Trophoblast cell (in vitro differentiated cells and primary cell): ENCODE results near the gene KCND3.

Experiments
- DNase-seq, 2 donors: peaks; one replicate each; pipeline ENCODE4 v3.0.0-alpha.2; 2016
- H2AFZ ChIP-seq: 2 replicates; pipeline ENCODE4 v1.6.1; 2013; ENCODE audit warnings: low read length, moderate library complexity, mild to moderate bottlenecking; ENCODE audit not compliant: insufficient read depth, poor library complexity
- H2AK5ac ChIP-seq: 2 replicates; pipeline ENCODE4 v1.6.1; 2013; ENCODE audit warnings: mild to moderate bottlenecking, low read length
- H2BK120ac ChIP-seq: 2 replicates; pipeline ENCODE4 v1.6.1; 2013; ENCODE audit warnings: low read length, mild to moderate bottlenecking, moderate library complexity; ENCODE audit not compliant: insufficient read depth, poor library complexity
- H2BK12ac ChIP-seq: 2 replicates; pipeline ENCODE4 v1.6.1; 2013; ENCODE audit warnings: mild to moderate bottlenecking, low read length, moderate library complexity
- H2BK5ac ChIP-seq: 2 replicates; pipeline ENCODE4 v1.6.1; 2013; ENCODE audit warnings: low read length, low read depth, moderate library complexity, mild to moderate bottlenecking; ENCODE audit not compliant: poor library complexity
- H3K14ac ChIP-seq: 2 replicates; pipeline ENCODE4 v1.6.1; 2013; ENCODE audit warnings: mild to moderate bottlenecking, low read length
- H3K18ac ChIP-seq: 2 replicates; pipeline ENCODE4 v1.6.1; 2013; ENCODE audit warnings: mild to moderate bottlenecking, low read length
- H3K23ac ChIP-seq: 2 replicates; pipeline ENCODE4 v1.6.1; 2013; ENCODE audit warnings: low read length
- H3K27ac ChIP-seq: 2 replicates; pipeline ENCODE4 v1.5.1; 2013; ENCODE audit warnings: low read depth, mild to moderate bottlenecking, inconsistent platforms, low read length, moderate library complexity
- H3K27me3 ChIP-seq: 2 replicates; pipeline ENCODE4 v1.6.1; 2013; ENCODE audit warnings: inconsistent platforms, mild to moderate bottlenecking, low read length, moderate library complexity; ENCODE audit not compliant: insufficient read depth
- H3K36me3 ChIP-seq, 2 experiments: 1 replicate in 1 of 2; 2 replicates in 1 of 2; pipeline ENCODE4 v1.6.1; 2013; ENCODE audit warnings: low read length in 2 of 2, mild to moderate bottlenecking in 2 of 2, moderate library complexity in 1 of 2; ENCODE audit not compliant: insufficient read depth in 2 of 2, control insufficient read depth in 1 of 2
- H3K4ac ChIP-seq: 2 replicates; pipeline ENCODE4 v1.6.1; 2013; ENCODE audit warnings: low read depth, mild to moderate bottlenecking, low read length, moderate library complexity
- H3K4me1 ChIP-seq, 2 experiments: 1 replicate in 1 of 2; 2 replicates in 1 of 2; pipeline ENCODE4 v1.6.1; 2013; ENCODE audit warnings: low read length in 2 of 2, mild to moderate bottlenecking in 2 of 2, moderate library complexity in 1 of 2; ENCODE audit not compliant: insufficient read depth in 2 of 2, control insufficient read depth in 1 of 2
- H3K4me2 ChIP-seq: 2 replicates; pipeline ENCODE4 v1.6.1; 2013; ENCODE audit warnings: inconsistent platforms, mild to moderate bottlenecking, low read length, moderate library complexity
- H3K4me3 ChIP-seq: 2 replicates; pipeline ENCODE4 v1.5.1; 2013; ENCODE audit warnings: mild to moderate bottlenecking, low read depth, low read length, inconsistent platforms
- H3K79me1 ChIP-seq: one replicate; pipeline ENCODE4 v1.6.1; 2013; ENCODE audit warnings: low read length
- H3K79me2 ChIP-seq: 2 replicates; pipeline ENCODE4 v1.6.1; 2013; ENCODE audit warnings: low read length, mild to moderate bottlenecking; ENCODE audit not compliant: control insufficient read depth, insufficient read depth, poor library complexity
- H3K9ac ChIP-seq: 2 replicates; pipeline ENCODE4 v1.6.1; 2013; ENCODE audit warnings: mild to moderate bottlenecking, low read length
- H3K9me3 ChIP-seq: 2 replicates; pipeline ENCODE4 v1.6.1; 2013; ENCODE audit warnings: low read depth, mild to moderate bottlenecking, control low read depth, inconsistent platforms, low read length; ENCODE audit not compliant: insufficient read depth
- H4K12ac ChIP-seq: 2 replicates; pipeline ENCODE4 v1.6.1; 2013; ENCODE audit warnings: low read depth, mild to moderate bottlenecking, low read length, moderate library complexity
- H4K8ac ChIP-seq: 2 replicates; pipeline ENCODE4 v1.6.1; 2013; ENCODE audit warnings: low read depth, mild to moderate bottlenecking, low read length, moderate library complexity
- H4K91ac ChIP-seq: one replicate; pipeline ENCODE4 v1.6.1; 2013; ENCODE audit warnings: low read depth, mild to moderate bottlenecking, low read length, moderate library complexity
- WGBS: extraction: QIAGEN DNeasy Blood & Tissue Kit; methylation state at CpG from one replicate; pipeline ENCODE4 v1.1.7; 2013; ENCODE audit warnings: missing lambda C conversion rate; ENCODE audit not compliant: insufficient read length, insufficient coverage; ENCODE audit errors: extremely low coverage; 5-methylcytosine and 5-hydroxymethylcytosine counted together

The KCND3 gene

GRCh38 chr1:111818081-111818480 lies 171.4 kb downstream of the KCND3 start:
- H3K4ac ChIP-seq: no peak overlapping the region
- H3K9me3 ChIP-seq: peaks cover 2% of the 10 kb centered on the region
- no peaks in the 10 kb centered on the region for H3K36me3 ChIP-seq
- no peaks in the 10 kb centered on the region for H3K27me3 ChIP-seq
- no peaks in the 10 kb centered on the region for H3K4me1 ChIP-seq
- H3K4me2 ChIP-seq: no peak overlapping the region
- H4K8ac ChIP-seq: no peak overlapping the region
- H4K12ac ChIP-seq: no peak overlapping the region
- no peak overlapping the region for H3K14ac ChIP-seq
- H4K91ac ChIP-seq: no peak overlapping the region
- no peak overlapping the region for H2AFZ ChIP-seq
- no peak overlapping the region for H2BK120ac ChIP-seq
- no peaks in the 10 kb centered on the region for H3K79me2 ChIP-seq
- H3K18ac ChIP-seq: no peak overlapping the region
- H2AK5ac ChIP-seq: no peak overlapping the region
- H3K4me3 ChIP-seq: peak overlapping the region; percentile 32
- no peak overlapping the region for H3K27ac ChIP-seq
- H3K9ac ChIP-seq: no peak overlapping the region
- H3K23ac ChIP-seq: no peak overlapping the region
- no peak overlapping the region for H2BK5ac ChIP-seq
- no CpG with 5 or more reads among the region's 4 CpGs for WGBS
- no peak for DNase-seq
- H2BK12ac ChIP-seq: no peak overlapping the region
- H3K79me1 ChIP-seq: no peaks in the 10 kb centered on the region

- H3K27ac ChIP-seq: no peak overlapping the region
- no peak overlapping the region for H3K9ac ChIP-seq
- H4K12ac ChIP-seq: no peak overlapping the region
- no peak for DNase-seq
- no peak overlapping the region for H2BK5ac ChIP-seq
- H3K27me3 ChIP-seq: no peaks in the 10 kb centered on the region
- H3K4me2 ChIP-seq: no peak overlapping the region
- no peaks in the 10 kb centered on the region for H3K36me3 ChIP-seq
- no peak overlapping the region for H3K23ac ChIP-seq
- no peaks in the 10 kb centered on the region for H3K9me3 ChIP-seq
- no peak overlapping the region for H3K4me3 ChIP-seq
- H3K79me1 ChIP-seq: no peaks in the 10 kb centered on the region
- no peak overlapping the region for H4K8ac ChIP-seq
- no peaks in the 10 kb centered on the region for H3K4me1 ChIP-seq
- no CpG with 5 or more reads among the region's 3 CpGs for WGBS
- H2BK12ac ChIP-seq: no peak overlapping the region
- no peak overlapping the region for H2BK120ac ChIP-seq
- H2AFZ ChIP-seq: no peak overlapping the region
- H2AK5ac ChIP-seq: no peak overlapping the region
- no peak overlapping the region for H3K18ac ChIP-seq
- H3K4ac ChIP-seq: no peak overlapping the region
- no peak overlapping the region for H3K14ac ChIP-seq
- no peak overlapping the region for H4K91ac ChIP-seq
- H3K79me2 ChIP-seq: no peaks in the 10 kb centered on the region
Observed at GRCh38 chr1:111814642-111815041, 174.8 kb downstream of the KCND3 start.

GRCh38 chr1:111814305-111814628 lies 175.2 kb downstream of the KCND3 start:
- Histone ChIP-seq H4K8ac (no peak overlapping the region), H3K23ac (no peak overlapping the region), H3K79me1 (no peaks in the 10 kb centered on the region), H4K12ac (no peak overlapping the region), H3K4me3 (no peak overlapping the region), H3K27ac (no peak overlapping the region), H3K14ac (no peak overlapping the region), H3K9me3 (no peaks in the 10 kb centered on the region), H4K91ac (no peak overlapping the region), H3K4ac (no peak overlapping the region), H2AFZ (no peak overlapping the region), H3K79me2 (no peaks in the 10 kb centered on the region), H2BK12ac (no peak overlapping the region), H3K36me3 (no peaks in the 10 kb centered on the region), H2BK120ac (no peak overlapping the region), H3K18ac (no peak overlapping the region), H3K4me1 (no peaks in the 10 kb centered on the region), H3K4me2 (no peak overlapping the region), H2BK5ac (no peak overlapping the region), H3K27me3 (no peaks in the 10 kb centered on the region), H2AK5ac (no peak overlapping the region), H3K9ac (no peak overlapping the region)
- WGBS: no CpG with 5 or more reads among the region's 9 CpGs
- DNase-seq: no peak

GRCh38 chr1:111813440-111814304 lies 175.8 kb downstream of the KCND3 start:
- Histone ChIP-seq H3K4me2 (no peak overlapping the region), H2BK12ac (no peak overlapping the region), H3K18ac (no peak overlapping the region), H2AFZ (no peak overlapping the region), H4K12ac (no peak overlapping the region), H2AK5ac (no peak overlapping the region), H2BK5ac (no peak overlapping the region), H3K27ac (no peak overlapping the region), H2BK120ac (no peak overlapping the region), H4K8ac (no peak overlapping the region), H4K91ac (no peak overlapping the region), H3K14ac (no peak overlapping the region), H3K23ac (no peak overlapping the region), H3K4ac (no peak overlapping the region), H3K4me1 (no peaks in the 10 kb centered on the region), H3K9me3 (no peaks in the 10 kb centered on the region), H3K4me3 (no peak overlapping the region), H3K9ac (no peak overlapping the region), H3K79me1 (no peaks in the 10 kb centered on the region), H3K36me3 (no peaks in the 10 kb centered on the region), H3K79me2 (no peaks in the 10 kb centered on the region), H3K27me3 (no peaks in the 10 kb centered on the region)
- DNase-seq: peak; percentile 9 to 72
- no CpG with 5 or more reads among the region's 16 CpGs for WGBS
